ENCODE data around the gene NF1. TPM values are rescaled to one million over a fixed set of nuclear protein-coding genes. Genes with fewer than 3 reads are reported as not detected.

The NF1 gene
- total RNA-seq, 1 donor from 2014 or later = 42.5 TPM

- H3K9me3 ChIP-seq (replicated peaks) = no peaks in the 10 kb centered on the region
- intact Hi-C loops (cut with micrococcal nuclease) = no loop called here
- H3K4me3 ChIP-seq = no peak overlapping the region
- H3K36me3 ChIP-seq = no peaks in the 10 kb centered on the region
- H3K4me1 ChIP-seq = peaks cover under 1% of the 10 kb centered on the region
- H3K27me3 ChIP-seq (ENCODE audit: low read depth) = no peaks in the 10 kb centered on the region
- no peak overlapping the region for H3K27ac ChIP-seq (replicated peaks)
- no peak for TF ChIP-seq CTCF (IDR thresholded peaks at IDR 0.05; ENCODE audit: borderline replicate concordance)
- no peak for DNase-seq
Measured at GRCh38 chr17:31073411-31073810, 21.4 kb upstream of the NF1 start.

GRCh38 chr17:31074772-31075555 lies 19.8 kb upstream of the NF1 start:
- no peak overlapping the region for H3K4me3 ChIP-seq
- H3K9me3 ChIP-seq (replicated peaks) = no peaks in the 10 kb centered on the region
- H3K27ac ChIP-seq (replicated peaks) = no peak overlapping the region
- DNase-seq = no peak
- TF ChIP-seq CTCF (IDR thresholded peaks at IDR 0.05; ENCODE audit: borderline replicate concordance) = no peak
- H3K27me3 ChIP-seq (ENCODE audit: low read depth) = no peaks in the 10 kb centered on the region
- no peaks in the 10 kb centered on the region for H3K36me3 ChIP-seq
- no peaks in the 10 kb centered on the region for H3K4me1 ChIP-seq
- intact Hi-C loops (cut with micrococcal nuclease) = no loop called here

- Histone ChIP-seq H3K27ac (replicated peaks) (no peak overlapping the region), H3K4me3 (no peak overlapping the region), H3K27me3 (ENCODE audit: low read depth) (no peaks in the 10 kb centered on the region), H3K4me1 (no peaks in the 10 kb centered on the region), H3K36me3 (no peaks in the 10 kb centered on the region), H3K9me3 (replicated peaks) (no peaks in the 10 kb centered on the region)
- TF ChIP-seq CTCF (IDR thresholded peaks at IDR 0.05; ENCODE audit: borderline replicate concordance) = no peak
- intact Hi-C loops (cut with micrococcal nuclease) = no loop called here
- no peak for DNase-seq
Measured at GRCh38 chr17:31078290-31078689, 16.5 kb upstream of the NF1 start.

- intact Hi-C loops (cut with micrococcal nuclease) = no loop called here
- Histone ChIP-seq H3K9me3 (replicated peaks) (no peaks in the 10 kb centered on the region), H3K4me3 (no peak overlapping the region), H3K27me3 (ENCODE audit: low read depth) (no peaks in the 10 kb centered on the region), H3K36me3 (no peaks in the 10 kb centered on the region), H3K4me1 (no peaks in the 10 kb centered on the region), H3K27ac (replicated peaks) (no peak overlapping the region)
- no peak for TF ChIP-seq CTCF (IDR thresholded peaks at IDR 0.05; ENCODE audit: borderline replicate concordance)
- no peak for DNase-seq
Measured at GRCh38 chr17:31079731-31080130, 15.0 kb upstream of the NF1 start.

- no peak for DNase-seq
- Histone ChIP-seq H3K9me3 (replicated peaks) (no peaks in the 10 kb centered on the region), H3K36me3 (no peaks in the 10 kb centered on the region), H3K4me1 (no peaks in the 10 kb centered on the region), H3K27me3 (ENCODE audit: low read depth) (no peaks in the 10 kb centered on the region), H3K27ac (replicated peaks) (no peak overlapping the region), H3K4me3 (no peak overlapping the region)
- intact Hi-C loops (cut with micrococcal nuclease) = no loop called here
- no peak for TF ChIP-seq CTCF (IDR thresholded peaks at IDR 0.05; ENCODE audit: borderline replicate concordance)
Measured at GRCh38 chr17:31085563-31085962, 9.2 kb upstream of the NF1 start.

All from left ventricle myocardium inferior (tissue), 1 donor.